HG03558 (cell line): ENCODE measurements around the gene ELFN1.
"Not testable (repeated sequence)": the region's sequence is repeated elsewhere in the genome, so short reads cannot be mapped to it uniquely, and the experiment has no call there.

Source experiments
- ATAC-seq: cut with Tn5 transposase; IDR thresholded peaks from one replicate; pipeline ENCODE4 v1.9.1; 2021; ENCODE audit warnings: moderate number of reproducible peaks; ENCODE audit not compliant: unreplicated experiment; ENCODE audit errors: extremely low read depth

The ELFN1 gene

DNA sequence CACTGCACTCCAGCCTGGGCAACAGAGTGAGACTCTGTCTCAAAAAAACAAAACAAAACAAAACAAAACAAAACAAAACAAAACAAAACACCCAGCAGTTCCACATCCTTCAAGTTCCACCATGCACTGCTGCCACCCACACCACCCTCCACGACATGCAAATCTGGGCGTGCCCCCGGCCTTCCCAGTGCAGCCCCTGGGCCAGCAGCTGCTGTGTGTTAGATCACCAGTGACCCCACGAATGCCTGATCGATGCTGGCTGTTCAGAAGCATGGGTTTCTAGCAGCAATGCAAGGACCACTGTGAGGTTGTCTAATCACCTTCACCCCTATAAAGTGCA, 36.3 kb downstream of the ELFN1 start:
- no peak for ATAC-seq

- ATAC-seq, result no peak
Measured at GRCh38 chr7:1706721-1707613, 36.9 kb downstream of the ELFN1 start.

- no peak for ATAC-seq
Measured at GRCh38 chr7:1707756-1708595, 37.9 kb downstream of the ELFN1 start.

GRCh38 chr7:1708596-1709251, 38.6 kb downstream of the ELFN1 start:
- ATAC-seq, result no peak

- no peak for ATAC-seq
Measured at GRCh38 chr7:1709281-1709680, 39.2 kb downstream of the ELFN1 start.

- no peak for ATAC-seq
Measured at GRCh38 chr7:1709900-1710299, 39.8 kb downstream of the ELFN1 start.

GRCh38 chr7:1710936-1711335, 40.9 kb downstream of the ELFN1 start:
- ATAC-seq, result no peak

DNA sequence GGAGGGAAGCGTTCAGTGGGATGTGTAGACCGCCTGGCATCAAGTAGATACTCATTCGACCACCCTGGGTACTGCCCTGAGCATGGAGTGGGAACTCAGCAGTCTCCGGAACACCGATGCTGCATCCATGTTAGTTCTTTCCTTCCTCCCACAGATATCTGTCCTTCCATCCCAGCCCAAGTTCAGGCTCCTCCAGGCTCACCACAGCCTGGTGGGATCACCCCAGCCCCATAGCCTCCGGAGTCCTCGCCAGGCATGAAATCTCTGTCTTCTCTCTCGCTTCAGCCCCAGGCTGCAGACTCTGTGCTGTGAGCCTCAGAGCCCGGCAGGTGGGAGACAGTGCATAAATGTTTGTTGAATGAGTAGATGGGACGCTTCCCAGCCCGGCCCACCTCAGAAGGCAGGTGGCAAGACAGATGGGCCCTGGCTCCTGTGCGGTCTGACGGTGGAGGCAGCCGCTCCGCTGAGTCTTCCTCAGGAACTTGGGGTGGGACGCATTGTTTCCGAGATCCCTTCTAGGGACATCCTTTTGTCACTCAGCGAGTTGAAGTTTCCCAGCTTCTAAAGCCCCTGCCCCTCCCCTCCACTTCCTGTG, 42.9 kb downstream of the ELFN1 start:
- ATAC-seq, result no peak

GRCh38 chr7:1713502-1714484, 43.7 kb downstream of the ELFN1 start:
- no peak for ATAC-seq

DNA sequence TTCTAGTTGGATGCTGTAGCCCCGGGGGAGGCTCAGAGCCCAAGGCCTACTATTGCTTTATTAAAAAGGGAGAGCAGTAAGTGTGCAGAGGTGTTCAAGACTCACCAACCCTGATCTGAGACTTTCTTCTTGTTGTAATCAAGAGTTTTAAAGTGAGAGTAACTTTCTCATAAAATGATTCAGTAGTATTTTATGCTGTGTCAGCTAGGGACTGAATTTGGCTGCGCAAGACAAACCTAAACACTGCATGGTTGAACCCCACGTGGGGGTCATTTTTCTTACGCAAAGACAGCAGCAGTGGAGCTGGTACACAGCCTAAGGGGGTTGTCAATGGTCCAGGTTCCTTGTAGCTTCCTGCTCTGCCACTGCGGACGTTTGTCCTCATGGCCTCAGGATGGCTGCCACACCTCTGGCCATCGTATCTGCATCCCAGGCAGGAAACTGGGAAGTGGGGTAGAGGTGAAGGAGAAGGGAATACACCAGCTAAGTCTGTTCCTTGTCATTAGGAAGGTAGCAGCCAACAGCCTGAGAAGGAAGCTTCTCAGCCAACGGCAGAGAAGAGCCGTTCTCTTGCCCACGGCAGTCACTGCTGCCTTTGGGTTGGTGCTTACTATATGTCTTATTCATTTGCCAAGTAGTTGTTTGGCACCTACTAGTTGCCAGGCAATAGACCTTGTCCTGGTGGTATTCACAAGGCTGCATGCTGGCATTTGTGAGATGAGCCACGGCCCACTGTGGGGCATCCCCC, 44.7 kb downstream of the ELFN1 start:
- no peak for ATAC-seq

DNA sequence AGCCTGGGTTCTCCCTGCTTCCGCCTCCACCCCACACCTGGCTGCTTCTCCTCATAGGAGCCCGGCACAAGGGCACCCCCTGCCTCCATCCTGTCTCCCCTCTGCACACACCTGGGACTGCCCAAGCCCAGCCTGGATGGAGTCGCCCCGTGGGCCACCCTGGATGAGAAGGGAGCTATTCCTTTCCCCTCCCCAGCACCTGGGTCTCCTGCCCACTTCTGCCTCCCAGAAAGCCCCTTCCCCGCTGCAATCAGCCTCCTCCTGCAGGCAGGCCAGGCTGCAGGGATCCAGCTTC, 45.2 kb downstream of the ELFN1 start:
- ATAC-seq, result no peak

GRCh38 chr7:1715671-1716074, 45.6 kb downstream of the ELFN1 start:
- ATAC-seq, result no peak

DNA sequence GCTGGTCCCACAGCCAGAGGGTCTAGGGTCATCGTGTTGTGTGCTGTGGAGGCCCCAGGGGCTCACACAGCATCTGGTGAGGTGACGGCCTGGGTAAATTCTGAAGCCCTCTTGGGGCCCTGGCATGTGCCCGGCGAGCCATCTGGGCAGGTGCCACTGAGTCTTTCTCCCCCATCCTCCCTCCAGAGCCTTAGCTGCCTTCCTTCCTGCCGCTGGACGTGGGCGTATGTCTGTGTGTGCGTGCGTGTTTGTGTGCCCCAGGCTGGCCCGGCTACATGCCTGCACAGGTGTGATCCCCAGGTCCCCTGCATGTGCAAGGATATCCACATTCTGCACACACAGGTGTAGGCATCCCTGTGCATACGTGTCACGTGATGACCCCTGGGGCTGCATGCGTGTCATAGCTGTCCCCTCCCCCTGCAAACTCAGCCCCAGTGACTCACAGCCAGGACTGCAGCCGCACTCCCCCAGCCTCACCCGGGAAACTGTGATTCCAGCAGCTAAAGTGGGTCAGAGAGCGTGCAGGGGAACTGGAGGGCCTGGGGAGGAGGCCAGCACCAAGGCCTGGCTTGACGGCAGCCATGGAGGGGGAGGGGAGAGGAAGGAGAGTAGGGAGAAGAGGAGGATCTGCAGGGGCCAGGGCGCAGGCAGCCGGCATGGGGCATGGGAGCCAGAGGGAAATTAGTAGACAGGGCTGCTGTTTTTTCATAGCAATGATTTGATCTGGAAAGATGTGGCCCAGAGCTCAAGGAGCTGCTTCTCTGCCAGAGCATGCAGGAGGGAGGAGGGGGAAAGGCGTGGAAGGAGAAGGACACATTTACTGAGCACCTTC, 46.4 kb downstream of the ELFN1 start:
- ATAC-seq, result no peak

DNA sequence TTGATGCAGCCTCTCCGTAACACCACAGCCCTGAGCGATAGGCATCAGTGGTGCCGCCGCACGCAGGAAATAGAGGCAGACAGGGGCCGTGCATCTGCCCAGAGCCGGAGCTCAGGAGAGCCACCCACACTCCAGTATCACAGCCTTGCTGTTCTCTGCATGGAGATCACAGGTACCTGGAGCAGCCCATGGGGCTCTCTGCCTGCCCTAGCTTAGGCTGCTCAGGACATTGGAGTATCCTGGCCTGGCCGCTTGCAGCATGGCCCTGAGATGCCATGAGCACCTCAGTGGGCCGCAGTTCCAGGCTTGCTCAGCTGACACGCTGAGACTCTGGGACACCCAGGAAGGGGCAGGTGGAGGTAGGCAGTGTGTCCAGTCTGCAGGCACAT, 47.0 kb downstream of the ELFN1 start:
- no peak for ATAC-seq

DNA sequence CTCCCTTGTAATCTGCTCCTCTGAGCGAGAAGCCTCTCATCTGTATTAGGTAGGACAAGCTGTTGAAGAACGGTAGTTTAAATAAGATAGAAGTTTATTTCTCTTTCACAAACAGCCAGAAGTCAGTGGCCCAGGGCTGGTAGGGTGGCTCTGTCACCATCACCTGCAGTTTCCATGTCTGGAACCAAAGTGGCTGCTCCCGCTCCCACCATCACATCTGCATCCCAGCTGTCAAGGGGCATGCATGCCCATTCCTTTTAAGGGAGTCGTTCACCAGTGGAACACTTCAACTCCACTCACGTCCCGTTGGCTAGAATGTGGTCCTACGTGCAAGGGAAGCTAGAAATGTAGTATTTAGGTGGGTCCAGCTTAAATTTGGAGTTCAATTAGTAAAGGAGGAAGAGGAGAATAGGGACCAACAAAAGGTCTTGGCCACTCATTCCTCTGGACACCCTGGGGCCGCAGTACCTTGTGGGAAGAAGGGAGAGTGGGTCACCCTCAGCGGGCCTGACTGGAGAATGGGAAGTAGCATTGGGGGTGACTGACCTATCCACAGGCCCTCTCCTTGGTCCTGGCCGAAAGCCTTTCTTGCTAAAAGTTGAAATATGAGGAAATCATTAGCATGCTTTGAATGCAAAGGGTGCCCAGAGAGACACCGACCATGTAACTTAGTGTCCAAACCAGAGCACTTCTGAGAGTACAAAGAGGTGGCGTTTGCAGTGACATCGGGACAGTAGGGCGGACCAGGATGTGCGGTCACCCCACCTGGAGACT, 48.0 kb downstream of the ELFN1 start:
- ATAC-seq, result no peak

- not testable (repeated sequence) for ATAC-seq
Measured at GRCh38 chr7:1718850-1719249, 48.8 kb downstream of the ELFN1 start.

DNA sequence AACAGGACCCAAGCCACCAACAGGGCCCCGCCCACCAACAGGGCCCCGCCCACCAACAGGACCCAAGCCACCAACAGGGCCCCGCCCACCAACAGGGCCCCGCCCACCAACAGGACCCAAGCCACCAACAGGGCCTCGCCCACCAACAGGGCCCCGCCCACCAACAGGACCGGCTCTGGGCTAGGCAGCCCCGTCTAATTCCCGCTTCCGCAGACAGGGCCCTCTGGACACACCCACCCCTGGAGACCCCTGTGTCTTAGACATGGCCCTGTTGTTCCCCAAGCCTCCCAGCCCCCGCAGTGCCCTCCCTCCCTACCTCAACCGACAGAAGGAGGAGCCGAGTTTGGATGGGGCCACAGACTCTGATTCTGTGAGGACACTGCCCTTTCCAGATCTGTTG, 49.2 kb downstream of the ELFN1 start:
- not testable (repeated sequence) for ATAC-seq
